HEK293 (cell line): ENCODE results near the gene COA8.

Experiments used
- MZF1 ChIP-seq: fragments of 450-650 bp; formaldehyde crosslinking; IDR thresholded peaks from 2 replicates; pipeline ENCODE4 v1.5.1; 2017; ENCODE audit warnings: missing biosample characterization, missing genetic modification characterization, borderline replicate concordance
- ZBTB7A ChIP-seq: fragments of 450-650 bp; formaldehyde crosslinking; IDR thresholded peaks from 2 replicates; pipeline ENCODE4 v1.5.1; 2016; ENCODE audit warnings: low read depth, missing biosample characterization, missing genetic modification characterization
- ZNF274 ChIP-seq, 2 experiments: fragments of 200-500 bp in 1 of 2; fragments of 450-650 bp in 1 of 2; sonication (Bioruptor generic) in 1 of 2; formaldehyde crosslinking in 1 of 2; IDR thresholded peaks; 2 replicates each; pipeline versions ENCODE4 v1.5.1 to v1.6.1; 2014 to 2016; ENCODE audit warnings: borderline replicate concordance in 1 of 2, inconsistent platforms in 1 of 2, low read length in 1 of 2, missing biosample characterization in 1 of 2, missing genetic modification characterization in 1 of 2
- ZNF423 ChIP-seq: fragments of 450-650 bp; formaldehyde crosslinking; IDR thresholded peaks from 2 replicates; pipeline ENCODE4 v1.5.1; 2016; ENCODE audit warnings: missing biosample characterization, missing genetic modification characterization
- ZNF548 ChIP-seq: fragments of 450-650 bp; formaldehyde crosslinking; IDR thresholded peaks from 2 replicates; pipeline ENCODE4 v1.5.1; 2016; ENCODE audit warnings: missing biosample characterization, missing genetic modification characterization
- ZNF785 ChIP-seq: fragments of 450-650 bp; formaldehyde crosslinking; IDR thresholded peaks from 2 replicates; pipeline ENCODE4 v1.5.1; 2016; ENCODE audit warnings: missing biosample characterization, missing genetic modification characterization
- TF ChIP-seq, protein P1 (sequence below): fragments of 450-650 bp; formaldehyde crosslinking; IDR thresholded peaks from 2 replicates; pipeline ENCODE4 v1.5.1; 2017; ENCODE audit warnings: missing biosample characterization, missing genetic modification characterization
- TF ChIP-seq, protein P2 (sequence below): fragments of 450-650 bp; formaldehyde crosslinking; IDR thresholded peaks from 2 replicates; pipeline ENCODE4 v1.5.1; 2016; ENCODE audit warnings: missing biosample characterization, missing genetic modification characterization
- TF ChIP-seq, protein P3 (sequence below): fragments of 450-650 bp; formaldehyde crosslinking; IDR thresholded peaks from 2 replicates; pipeline ENCODE4 v1.5.1; 2016; ENCODE audit warnings: missing biosample characterization, missing genetic modification characterization, low read depth
- TF ChIP-seq, protein P4 (sequence below): fragments of 450-650 bp; formaldehyde crosslinking; IDR thresholded peaks from 2 replicates; pipeline ENCODE4 v1.5.1; 2016; ENCODE audit warnings: missing biosample characterization, missing genetic modification characterization
- TF ChIP-seq, protein P5 (sequence below): fragments of 450-650 bp; formaldehyde crosslinking; IDR thresholded peaks from 2 replicates; pipeline ENCODE4 v1.5.1; 2016; ENCODE audit warnings: missing biosample characterization, missing genetic modification characterization
- TF ChIP-seq, protein P6 (sequence below): IDR thresholded peaks from 2 replicates; pipeline ENCODE4 v1.6.1; 2011; ENCODE audit warnings: mild to moderate bottlenecking, low read depth, low read length, borderline replicate concordance
- TF ChIP-seq, protein P7 (sequence below): fragments of 450-650 bp; formaldehyde crosslinking; IDR thresholded peaks from 2 replicates; pipeline ENCODE4 v1.5.1; 2016; ENCODE audit warnings: missing biosample characterization, missing genetic modification characterization
- TF ChIP-seq, protein P8 (sequence below): fragments of 450-650 bp; formaldehyde crosslinking; IDR thresholded peaks from 2 replicates; pipeline ENCODE4 v1.5.1; 2016; ENCODE audit warnings: missing biosample characterization, missing genetic modification characterization

DNA sequence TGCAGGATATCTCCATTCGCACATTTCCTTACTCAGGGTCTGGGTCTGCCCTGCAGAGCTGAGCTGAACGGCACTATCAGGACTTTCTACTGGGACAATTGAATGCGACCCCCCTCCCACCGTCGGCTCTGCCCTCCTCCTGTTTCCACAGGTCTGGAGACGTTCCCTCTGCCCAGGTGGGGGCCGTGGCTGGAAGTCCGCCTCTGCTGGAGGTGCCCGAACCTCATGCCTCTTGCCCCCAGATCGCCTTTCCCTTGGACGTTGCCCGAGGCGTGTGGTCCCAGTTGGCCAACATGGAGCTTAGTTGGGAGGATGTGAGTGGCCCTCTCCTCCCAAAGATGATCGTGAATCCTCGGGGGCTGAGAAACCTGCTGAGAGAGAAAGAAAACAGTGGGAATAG is 45.1 kb downstream of the COA8 start:
- TF ChIP-seq, protein P1, sequence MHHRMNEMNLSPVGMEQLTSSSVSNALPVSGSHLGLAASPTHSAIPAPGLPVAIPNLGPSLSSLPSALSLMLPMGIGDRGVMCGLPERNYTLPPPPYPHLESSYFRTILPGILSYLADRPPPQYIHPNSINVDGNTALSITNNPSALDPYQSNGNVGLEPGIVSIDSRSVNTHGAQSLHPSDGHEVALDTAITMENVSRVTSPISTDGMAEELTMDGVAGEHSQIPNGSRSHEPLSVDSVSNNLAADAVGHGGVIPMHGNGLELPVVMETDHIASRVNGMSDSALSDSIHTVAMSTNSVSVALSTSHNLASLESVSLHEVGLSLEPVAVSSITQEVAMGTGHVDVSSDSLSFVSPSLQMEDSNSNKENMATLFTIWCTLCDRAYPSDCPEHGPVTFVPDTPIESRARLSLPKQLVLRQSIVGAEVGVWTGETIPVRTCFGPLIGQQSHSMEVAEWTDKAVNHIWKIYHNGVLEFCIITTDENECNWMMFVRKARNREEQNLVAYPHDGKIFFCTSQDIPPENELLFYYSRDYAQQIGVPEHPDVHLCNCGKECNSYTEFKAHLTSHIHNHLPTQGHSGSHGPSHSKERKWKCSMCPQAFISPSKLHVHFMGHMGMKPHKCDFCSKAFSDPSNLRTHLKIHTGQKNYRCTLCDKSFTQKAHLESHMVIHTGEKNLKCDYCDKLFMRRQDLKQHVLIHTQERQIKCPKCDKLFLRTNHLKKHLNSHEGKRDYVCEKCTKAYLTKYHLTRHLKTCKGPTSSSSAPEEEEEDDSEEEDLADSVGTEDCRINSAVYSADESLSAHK (tag by site-specific recombination): no peak
- TF ChIP-seq, protein P2, sequence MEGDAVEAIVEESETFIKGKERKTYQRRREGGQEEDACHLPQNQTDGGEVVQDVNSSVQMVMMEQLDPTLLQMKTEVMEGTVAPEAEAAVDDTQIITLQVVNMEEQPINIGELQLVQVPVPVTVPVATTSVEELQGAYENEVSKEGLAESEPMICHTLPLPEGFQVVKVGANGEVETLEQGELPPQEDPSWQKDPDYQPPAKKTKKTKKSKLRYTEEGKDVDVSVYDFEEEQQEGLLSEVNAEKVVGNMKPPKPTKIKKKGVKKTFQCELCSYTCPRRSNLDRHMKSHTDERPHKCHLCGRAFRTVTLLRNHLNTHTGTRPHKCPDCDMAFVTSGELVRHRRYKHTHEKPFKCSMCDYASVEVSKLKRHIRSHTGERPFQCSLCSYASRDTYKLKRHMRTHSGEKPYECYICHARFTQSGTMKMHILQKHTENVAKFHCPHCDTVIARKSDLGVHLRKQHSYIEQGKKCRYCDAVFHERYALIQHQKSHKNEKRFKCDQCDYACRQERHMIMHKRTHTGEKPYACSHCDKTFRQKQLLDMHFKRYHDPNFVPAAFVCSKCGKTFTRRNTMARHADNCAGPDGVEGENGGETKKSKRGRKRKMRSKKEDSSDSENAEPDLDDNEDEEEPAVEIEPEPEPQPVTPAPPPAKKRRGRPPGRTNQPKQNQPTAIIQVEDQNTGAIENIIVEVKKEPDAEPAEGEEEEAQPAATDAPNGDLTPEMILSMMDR (tag by site-specific recombination): no peak
- TF ChIP-seq, protein P3, sequence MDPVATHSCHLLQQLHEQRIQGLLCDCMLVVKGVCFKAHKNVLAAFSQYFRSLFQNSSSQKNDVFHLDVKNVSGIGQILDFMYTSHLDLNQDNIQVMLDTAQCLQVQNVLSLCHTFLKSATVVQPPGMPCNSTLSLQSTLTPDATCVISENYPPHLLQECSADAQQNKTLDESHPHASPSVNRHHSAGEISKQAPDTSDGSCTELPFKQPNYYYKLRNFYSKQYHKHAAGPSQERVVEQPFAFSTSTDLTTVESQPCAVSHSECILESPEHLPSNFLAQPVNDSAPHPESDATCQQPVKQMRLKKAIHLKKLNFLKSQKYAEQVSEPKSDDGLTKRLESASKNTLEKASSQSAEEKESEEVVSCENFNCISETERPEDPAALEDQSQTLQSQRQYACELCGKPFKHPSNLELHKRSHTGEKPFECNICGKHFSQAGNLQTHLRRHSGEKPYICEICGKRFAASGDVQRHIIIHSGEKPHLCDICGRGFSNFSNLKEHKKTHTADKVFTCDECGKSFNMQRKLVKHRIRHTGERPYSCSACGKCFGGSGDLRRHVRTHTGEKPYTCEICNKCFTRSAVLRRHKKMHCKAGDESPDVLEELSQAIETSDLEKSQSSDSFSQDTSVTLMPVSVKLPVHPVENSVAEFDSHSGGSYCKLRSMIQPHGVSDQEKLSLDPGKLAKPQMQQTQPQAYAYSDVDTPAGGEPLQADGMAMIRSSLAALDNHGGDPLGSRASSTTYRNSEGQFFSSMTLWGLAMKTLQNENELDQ (tag by site-specific recombination): no peak
- TF ChIP-seq, protein P4, sequence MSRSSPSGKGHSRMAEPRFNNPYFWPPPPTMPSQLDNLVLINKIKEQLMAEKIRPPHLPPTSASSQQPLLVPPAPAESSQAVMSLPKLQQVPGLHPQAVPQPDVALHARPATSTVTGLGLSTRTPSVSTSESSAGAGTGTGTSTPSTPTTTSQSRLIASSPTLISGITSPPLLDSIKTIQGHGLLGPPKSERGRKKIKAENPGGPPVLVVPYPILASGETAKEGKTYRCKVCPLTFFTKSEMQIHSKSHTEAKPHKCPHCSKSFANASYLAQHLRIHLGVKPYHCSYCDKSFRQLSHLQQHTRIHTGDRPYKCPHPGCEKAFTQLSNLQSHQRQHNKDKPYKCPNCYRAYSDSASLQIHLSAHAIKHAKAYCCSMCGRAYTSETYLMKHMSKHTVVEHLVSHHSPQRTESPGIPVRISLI (tag by site-specific recombination): no peak
- TF ChIP-seq ZBTB7A (tag by site-specific recombination): no peak
- TF ChIP-seq, protein P5, sequence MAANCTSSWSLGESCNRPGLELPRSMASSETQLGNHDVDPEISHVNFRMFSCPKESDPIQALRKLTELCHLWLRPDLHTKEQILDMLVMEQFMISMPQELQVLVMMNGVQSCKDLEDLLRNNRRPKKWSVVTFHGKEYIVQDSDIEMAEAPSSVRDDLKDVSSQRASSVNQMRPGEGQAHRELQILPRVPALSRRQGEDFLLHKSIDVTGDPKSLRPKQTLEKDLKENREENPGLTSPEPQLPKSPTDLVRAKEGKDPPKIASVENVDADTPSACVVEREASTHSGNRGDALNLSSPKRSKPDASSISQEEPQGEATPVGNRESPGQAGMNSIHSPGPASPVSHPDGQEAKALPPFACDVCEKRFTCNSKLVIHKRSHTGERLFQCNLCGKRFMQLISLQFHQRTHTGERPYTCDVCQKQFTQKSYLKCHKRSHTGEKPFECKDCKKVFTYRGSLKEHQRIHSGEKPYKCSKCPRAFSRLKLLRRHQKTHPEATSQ (tag by site-specific recombination): no peak
- TF ChIP-seq, protein P6, sequence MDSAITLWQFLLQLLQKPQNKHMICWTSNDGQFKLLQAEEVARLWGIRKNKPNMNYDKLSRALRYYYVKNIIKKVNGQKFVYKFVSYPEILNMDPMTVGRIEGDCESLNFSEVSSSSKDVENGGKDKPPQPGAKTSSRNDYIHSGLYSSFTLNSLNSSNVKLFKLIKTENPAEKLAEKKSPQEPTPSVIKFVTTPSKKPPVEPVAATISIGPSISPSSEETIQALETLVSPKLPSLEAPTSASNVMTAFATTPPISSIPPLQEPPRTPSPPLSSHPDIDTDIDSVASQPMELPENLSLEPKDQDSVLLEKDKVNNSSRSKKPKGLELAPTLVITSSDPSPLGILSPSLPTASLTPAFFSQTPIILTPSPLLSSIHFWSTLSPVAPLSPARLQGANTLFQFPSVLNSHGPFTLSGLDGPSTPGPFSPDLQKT: no peak
- TF ChIP-seq, protein P7, sequence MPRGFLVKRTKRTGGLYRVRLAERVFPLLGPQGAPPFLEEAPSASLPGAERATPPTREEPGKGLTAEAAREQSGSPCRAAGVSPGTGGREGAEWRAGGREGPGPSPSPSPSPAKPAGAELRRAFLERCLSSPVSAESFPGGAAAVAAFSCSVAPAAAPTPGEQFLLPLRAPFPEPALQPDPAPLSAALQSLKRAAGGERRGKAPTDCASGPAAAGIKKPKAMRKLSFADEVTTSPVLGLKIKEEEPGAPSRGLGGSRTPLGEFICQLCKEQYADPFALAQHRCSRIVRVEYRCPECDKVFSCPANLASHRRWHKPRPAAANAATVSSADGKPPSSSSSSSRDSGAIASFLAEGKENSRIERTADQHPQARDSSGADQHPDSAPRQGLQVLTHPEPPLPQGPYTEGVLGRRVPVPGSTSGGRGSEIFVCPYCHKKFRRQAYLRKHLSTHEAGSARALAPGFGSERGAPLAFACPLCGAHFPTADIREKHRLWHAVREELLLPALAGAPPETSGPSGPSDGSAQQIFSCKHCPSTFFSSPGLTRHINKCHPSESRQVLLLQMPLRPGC (tag by site-specific recombination): no peak
- TF ChIP-seq ZNF423 (tag by site-specific recombination): no peak
- no peak for TF ChIP-seq ZNF785 (tag by site-specific recombination)
- no peak for TF ChIP-seq MZF1
- TF ChIP-seq ZNF274 (IDR thresholded peaks at IDR 0.05; ENCODE audit: low read length): no peak
- no peak for TF ChIP-seq ZNF274 (tag by site-specific recombination; IDR thresholded peaks at IDR 0.05; ENCODE audit: borderline replicate concordance)
- no peak for TF ChIP-seq ZNF548 (tag by site-specific recombination)
- TF ChIP-seq, protein P8, sequence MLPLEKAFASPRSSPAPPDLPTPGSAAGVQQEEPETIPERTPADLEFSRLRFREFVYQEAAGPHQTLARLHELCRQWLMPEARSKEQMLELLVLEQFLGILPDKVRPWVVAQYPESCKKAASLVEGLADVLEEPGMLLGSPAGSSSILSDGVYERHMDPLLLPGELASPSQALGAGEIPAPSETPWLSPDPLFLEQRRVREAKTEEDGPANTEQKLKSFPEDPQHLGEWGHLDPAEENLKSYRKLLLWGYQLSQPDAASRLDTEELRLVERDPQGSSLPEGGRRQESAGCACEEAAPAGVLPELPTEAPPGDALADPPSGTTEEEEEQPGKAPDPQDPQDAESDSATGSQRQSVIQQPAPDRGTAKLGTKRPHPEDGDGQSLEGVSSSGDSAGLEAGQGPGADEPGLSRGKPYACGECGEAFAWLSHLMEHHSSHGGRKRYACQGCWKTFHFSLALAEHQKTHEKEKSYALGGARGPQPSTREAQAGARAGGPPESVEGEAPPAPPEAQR (tag by site-specific recombination): no peak
